Activated CD8-positive, alpha-beta T cell treated with anti-CD3 and anti-CD28 coated beads, Interleukin-2, amount 10 ng/mL, durations not matched to agents 7 days and 5 days (primary cell): Measurements from ENCODE around the gene ZBTB7A. TPM values are rescaled to one million over a fixed set of nuclear protein-coding genes. Genes with fewer than 3 reads are reported as not detected.
A peak's percentile ranks its signal among the peaks of the same experiment; 100 is the strongest.

Experiments used
- ATAC-seq: fragments of 150-1000 bp; cut with Tn5 transposase; one replicate; pipeline ENCODE4 v1.10.0; 2021; ENCODE audit warnings: moderate library complexity
- CTCF ChIA-PET: fragments of 350-600 bp; sonication (Branson Sonifier 250); formaldehyde crosslinking; loops from one replicate; lab custom pipeline; 2021; ENCODE audit warnings: antibody characterized with exemption; lab: Charles Lee
- POLR2A ChIA-PET: fragments of 350-600 bp; sonication (Branson Sonifier 250); formaldehyde crosslinking; loops from one replicate; lab custom pipeline; 2021; ENCODE audit warnings: antibody characterized with exemption; lab: Charles Lee
- DNase-seq: peaks from one replicate; pipeline ENCODE4 v3.0.0-alpha.2; 2020
- H3K27ac Mint-ChIP-seq: one replicate; pipeline ENCODE4 v1.8.0; 2021; ENCODE audit warnings: mild to moderate bottlenecking, mixed read lengths
- H3K27me3 Mint-ChIP-seq: one replicate; pipeline ENCODE4 v1.8.0; 2021; ENCODE audit warnings: low read depth, mixed read lengths
- H3K36me3 Mint-ChIP-seq: one replicate; pipeline ENCODE4 v1.8.0; 2021; ENCODE audit warnings: low read depth, mixed read lengths
- H3K4me1 Mint-ChIP-seq: one replicate; pipeline ENCODE4 v1.8.0; 2021; ENCODE audit warnings: low read depth, mixed read lengths
- H3K4me3 Mint-ChIP-seq: one replicate; pipeline ENCODE4 v1.8.0; 2021; ENCODE audit warnings: mild to moderate bottlenecking, mixed read lengths
- H3K9me3 Mint-ChIP-seq: one replicate; pipeline ENCODE4 v1.8.0; 2022; ENCODE audit warnings: mixed read lengths; ENCODE audit not compliant: insufficient read depth
- total RNA-seq, 2 experiments: library from RNA; stranded (reverse); gene quantifications; one replicate each; pipeline ENCODE4 v1.2.3, GENCODE V29; 2021

Gene ZBTB7A
- total RNA-seq, 2 experiments from 2014 or later = 59.1 to 63.1 TPM

DNA sequence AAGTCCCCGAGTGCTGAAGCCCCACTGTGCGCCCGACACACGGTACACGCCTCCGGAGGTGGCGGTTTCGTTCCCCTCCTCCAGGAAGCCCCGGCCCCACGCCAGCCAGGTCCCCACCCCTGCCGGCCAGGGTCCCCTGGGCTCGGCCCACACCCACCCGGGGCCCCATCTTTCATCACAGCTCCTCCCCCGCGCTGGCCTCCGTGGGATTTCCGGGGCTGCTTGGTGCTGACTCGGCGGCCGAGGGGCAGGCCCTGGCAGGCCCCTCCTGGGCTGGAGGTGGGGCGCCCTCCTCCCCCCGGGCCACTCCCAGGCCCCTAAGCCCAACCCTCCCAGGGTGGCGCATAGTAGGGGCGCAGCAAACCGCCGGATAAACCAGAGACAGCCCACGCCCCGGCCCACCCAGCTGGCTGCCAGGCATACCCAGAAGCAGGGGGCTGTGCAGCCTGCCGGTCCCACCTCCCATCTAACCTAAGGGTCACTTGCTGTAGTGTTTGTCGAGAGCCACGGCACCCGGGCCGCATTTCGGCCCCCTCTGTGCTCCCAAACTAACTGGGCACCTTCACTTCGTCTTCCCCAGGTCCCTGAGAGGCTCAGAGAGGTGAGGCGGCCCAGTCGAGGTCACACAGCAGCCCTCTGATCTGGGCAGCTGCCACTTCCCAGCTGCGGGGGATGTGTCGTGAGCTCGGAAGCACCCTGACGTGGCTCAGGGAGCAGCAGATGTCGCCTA, 6.6 kb downstream of the ZBTB7A start:
- Mint-ChIP-seq H3K4me1 (peaks cover 33% of the 10 kb centered on the region), H3K27me3 (no peaks in the 10 kb centered on the region), H3K36me3 (peaks cover 35% of the 10 kb centered on the region), H3K27ac (peak overlapping the region; percentile 80), H3K9me3 (no peaks in the 10 kb centered on the region), H3K4me3 (peak overlapping the region; percentile 58)
- POLR2A ChIA-PET = no interaction called here
- ATAC-seq (peak; percentile 43), DNase-seq (peak; percentile 61)
- CTCF ChIA-PET = interaction anchor here (1.8 kb wide), 1 partner anchor 80 kb away, joined by 4 read pairs; no protein-coding TSS in a partner anchor

DNA sequence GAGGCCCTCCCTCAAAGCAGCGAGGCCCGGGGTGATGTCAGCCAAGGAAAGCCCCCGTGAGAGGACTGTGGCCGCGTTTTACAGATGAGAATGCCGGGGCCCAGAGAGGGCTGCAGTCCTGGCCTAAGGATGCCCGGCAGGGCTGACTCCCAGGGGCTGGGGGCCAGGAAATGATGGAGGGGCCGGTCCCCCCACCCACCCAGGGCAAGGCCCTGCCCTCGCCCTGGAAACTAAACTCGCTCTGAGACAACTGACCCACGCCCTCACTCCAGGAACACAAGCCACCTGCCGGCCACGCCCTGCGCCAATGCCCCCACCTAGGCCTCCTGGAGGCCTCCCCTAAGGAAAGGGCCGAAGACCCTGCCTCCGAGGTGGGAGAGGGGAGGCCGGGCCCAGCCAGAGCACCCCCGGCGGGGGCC, 7.2 kb downstream of the ZBTB7A start:
- ChIA-PET CTCF (interaction anchor here (1.8 kb wide), 1 partner anchor 80 kb away, joined by 4 read pairs; no protein-coding TSS in a partner anchor), POLR2A (no interaction called here)
- H3K4me3 Mint-ChIP-seq = peak overlapping the region; percentile 36
- DNase-seq (no peak), ATAC-seq (no peak)
- H3K9me3 Mint-ChIP-seq = no peaks in the 10 kb centered on the region
- peaks cover 33% of the 10 kb centered on the region for H3K4me1 Mint-ChIP-seq
- peak overlapping the region; percentile 34 for H3K27ac Mint-ChIP-seq
- peaks cover 40% of the 10 kb centered on the region for H3K36me3 Mint-ChIP-seq
- H3K27me3 Mint-ChIP-seq = no peaks in the 10 kb centered on the region

GRCh38 chr19:4058693-4059452, 7.8 kb downstream of the ZBTB7A start:
- Mint-ChIP-seq H3K27ac (peak overlapping the region; percentile 25), H3K4me1 (peaks cover 33% of the 10 kb centered on the region), H3K36me3 (peaks cover 40% of the 10 kb centered on the region), H3K4me3 (peak overlapping the region; percentile 36), H3K27me3 (no peaks in the 10 kb centered on the region), H3K9me3 (no peaks in the 10 kb centered on the region)
- DNase-seq (no peak), ATAC-seq (no peak)
- ChIA-PET POLR2A (interaction anchor here (1.1 kb wide), 1 partner anchor 73 kb away, joined by 3 read pairs; no protein-coding TSS in a partner anchor), CTCF (interaction anchor here (1.0 to 1.8 kb wide), 3 partner anchors 79 to 81 kb away, joined by 3 to 4 read pairs (median 4); no protein-coding TSS in a partner anchor)

DNA sequence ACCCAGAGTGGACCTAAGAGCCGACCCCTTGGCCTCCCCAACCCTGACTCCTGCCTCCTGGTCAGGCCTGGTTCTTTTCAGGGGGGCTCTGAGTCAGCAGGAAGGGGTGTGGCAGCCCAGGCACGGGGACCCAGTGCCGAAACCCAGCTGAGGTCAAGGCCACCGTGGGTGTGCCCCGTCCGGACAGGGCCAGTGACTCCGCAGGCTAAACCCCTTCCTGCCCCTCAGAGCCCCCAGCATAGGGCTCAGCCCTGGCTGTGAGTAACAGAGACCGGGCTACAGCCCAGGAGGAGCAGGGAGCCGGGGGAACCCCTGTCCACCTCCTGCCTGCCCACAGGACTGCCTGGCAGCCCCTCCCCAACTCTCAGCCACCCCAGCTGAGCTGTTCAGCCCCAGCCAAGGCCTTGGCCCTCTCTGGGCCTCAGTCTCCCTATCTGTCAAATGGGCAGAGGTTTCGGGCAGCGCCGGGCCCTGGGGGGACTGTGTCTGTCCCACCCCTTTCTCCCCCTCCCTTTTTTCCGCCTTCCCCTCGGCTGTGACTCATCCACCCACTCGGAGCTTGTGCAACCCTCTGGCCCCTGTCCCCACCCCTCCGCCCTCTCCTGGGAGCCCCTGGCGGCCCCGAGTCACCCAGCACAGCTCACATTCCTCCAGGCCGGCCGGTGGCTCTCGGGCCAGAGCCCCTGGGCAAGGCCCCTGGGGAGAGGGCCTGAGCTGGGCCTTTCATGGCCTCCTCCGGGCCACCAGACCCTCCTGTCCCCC, 8.6 kb downstream of the ZBTB7A start:
- DNase-seq (no peak), ATAC-seq (no peak)
- no peak overlapping the region for H3K4me3 Mint-ChIP-seq

DNA sequence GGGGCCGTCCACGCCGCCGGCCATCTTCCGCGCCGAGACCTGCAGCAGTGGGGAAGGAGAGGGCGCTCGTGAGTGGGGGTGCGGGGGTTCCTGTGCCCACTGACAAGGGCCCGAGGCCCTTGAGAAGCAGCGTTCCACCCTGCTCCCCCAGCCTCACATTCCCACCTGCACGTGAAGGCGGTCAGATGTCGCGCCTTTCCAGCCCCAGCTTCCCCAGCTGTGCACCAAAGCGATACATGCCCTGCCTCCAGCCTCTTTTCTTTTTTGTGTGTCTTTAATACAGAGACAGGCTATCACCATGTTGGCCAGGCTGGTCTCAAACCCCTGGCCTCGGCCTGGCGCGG, 11.5 kb downstream of the ZBTB7A start:
- Mint-ChIP-seq H3K9me3 (no peaks in the 10 kb centered on the region), H3K4me1 (peaks cover 30% of the 10 kb centered on the region), H3K27me3 (no peaks in the 10 kb centered on the region), H3K4me3 (no peak overlapping the region), H3K27ac (no peak overlapping the region), H3K36me3 (peaks cover 57% of the 10 kb centered on the region)
- CTCF ChIA-PET = no interaction called here
- DNase-seq (no peak), ATAC-seq (no peak)
- POLR2A ChIA-PET = no interaction called here

More for the DNA sequence above, 8.6 kb downstream of the ZBTB7A start:
- POLR2A ChIA-PET = interaction anchor here (1.0 to 1.1 kb wide), 2 partner anchors 51 to 72 kb away, joined by 3 read pairs; no protein-coding TSS in a partner anchor
- Mint-ChIP-seq H3K36me3 (peaks cover 44% of the 10 kb centered on the region), H3K4me1 (peaks cover 33% of the 10 kb centered on the region), H3K9me3 (no peaks in the 10 kb centered on the region), H3K27ac (peak overlapping the region; percentile 62), H3K27me3 (no peaks in the 10 kb centered on the region)
- CTCF ChIA-PET = interaction anchor here (0.8 to 1.0 kb wide), 3 partner anchors 77 to 82 kb away, joined by 3 to 4 read pairs (median 3); no protein-coding TSS in a partner anchor

DNA sequence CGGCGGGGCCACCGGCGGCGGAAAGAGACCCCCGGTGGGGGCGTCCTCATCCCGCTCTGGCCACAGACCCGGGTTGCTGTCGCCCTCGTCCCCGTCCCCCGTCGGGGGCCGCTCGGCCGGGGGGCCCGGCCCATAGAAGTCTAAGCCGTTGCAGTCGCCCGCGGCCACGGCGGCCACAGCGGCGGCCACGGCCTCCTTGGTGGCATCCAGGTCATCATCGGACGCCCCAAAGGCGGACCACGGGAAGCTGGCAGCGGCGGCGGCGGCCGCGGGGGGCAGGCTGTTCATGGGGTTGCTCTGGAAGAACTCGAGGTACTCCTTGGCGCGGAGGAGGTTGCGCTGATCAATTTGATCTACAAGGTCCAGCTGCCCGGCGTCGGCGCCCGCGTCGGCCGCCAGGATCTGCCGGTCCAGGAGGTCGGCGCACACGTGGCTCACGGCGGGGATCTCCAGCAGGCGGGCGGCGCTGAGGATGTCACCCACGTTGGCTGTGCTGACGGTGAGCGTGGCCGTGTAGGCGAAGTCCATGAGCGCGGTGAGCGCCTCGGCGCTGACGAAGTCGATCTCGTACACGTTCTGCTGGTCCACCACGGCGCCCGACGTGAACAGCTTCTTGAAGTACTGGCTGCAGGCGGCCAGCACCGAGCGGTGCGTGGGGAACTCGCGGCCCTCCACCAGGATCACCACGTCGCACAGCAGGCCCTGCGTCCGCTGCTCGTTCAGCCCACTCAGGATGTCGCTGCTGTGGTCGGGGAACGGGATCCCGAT, 12.1 kb downstream of the ZBTB7A start:
- no peak for ATAC-seq
- no peak overlapping the region for H3K4me3 Mint-ChIP-seq
- no peak for DNase-seq
- no peak overlapping the region for H3K27ac Mint-ChIP-seq
- peaks cover 30% of the 10 kb centered on the region for H3K4me1 Mint-ChIP-seq
- H3K27me3 Mint-ChIP-seq = no peaks in the 10 kb centered on the region
- ChIA-PET POLR2A (no interaction called here), CTCF (no interaction called here)
- H3K36me3 Mint-ChIP-seq = peaks cover 62% of the 10 kb centered on the region
- H3K9me3 Mint-ChIP-seq = no peaks in the 10 kb centered on the region

- Mint-ChIP-seq H3K4me1 (peaks cover 27% of the 10 kb centered on the region), H3K27ac (peak overlapping the region; percentile 14), H3K27me3 (no peaks in the 10 kb centered on the region), H3K4me3 (no peak overlapping the region), H3K36me3 (peaks cover 65% of the 10 kb centered on the region), H3K9me3 (no peaks in the 10 kb centered on the region)
- DNase-seq = no peak
- CTCF ChIA-PET = no interaction called here
- ATAC-seq = no peak
- POLR2A ChIA-PET = no interaction called here
Observed at GRCh38 chr19:4053423-4054324, 13.0 kb downstream of the ZBTB7A start.

GRCh38 chr19:4052993-4053422, 13.7 kb downstream of the ZBTB7A start:
- Mint-ChIP-seq H3K27me3 (no peaks in the 10 kb centered on the region), H3K27ac (peak overlapping the region; percentile 66), H3K9me3 (no peaks in the 10 kb centered on the region), H3K4me3 (no peak overlapping the region), H3K36me3 (peaks cover 66% of the 10 kb centered on the region), H3K4me1 (peaks cover 27% of the 10 kb centered on the region)
- ATAC-seq = no peak
- ChIA-PET POLR2A (no interaction called here), CTCF (interaction anchor here (1.1 kb wide), 1 partner anchor 87 kb away, joined by 3 read pairs; no protein-coding TSS in a partner anchor)
- DNase-seq = no peak

GRCh38 chr19:4052114-4052992, 14.3 kb downstream of the ZBTB7A start:
- Mint-ChIP-seq H3K4me3 (no peak overlapping the region), H3K36me3 (peaks cover 66% of the 10 kb centered on the region), H3K4me1 (peaks cover 24% of the 10 kb centered on the region), H3K9me3 (no peaks in the 10 kb centered on the region), H3K27me3 (no peaks in the 10 kb centered on the region), H3K27ac (peak overlapping the region; percentile 66)
- POLR2A ChIA-PET = no interaction called here
- ATAC-seq (peak; percentile 18), DNase-seq (no peak)
- CTCF ChIA-PET = interaction anchor here (1.1 kb wide), 1 partner anchor 88 kb away, joined by 3 read pairs; no protein-coding TSS in a partner anchor
